HG03520 (cell line): ENCODE data around the gene KCNJ4.

ENCODE experiments used
- ATAC-seq: cut with Tn5 transposase; IDR thresholded peaks from one replicate; pipeline ENCODE4 v1.9.1; 2021; ENCODE audit warnings: mild to moderate bottlenecking, moderate library complexity; ENCODE audit not compliant: unreplicated experiment

The KCNJ4 gene

GRCh38 chr22:38454353-38455075 is 485 bp downstream of the KCNJ4 start:
- ATAC-seq: no peak

DNA sequence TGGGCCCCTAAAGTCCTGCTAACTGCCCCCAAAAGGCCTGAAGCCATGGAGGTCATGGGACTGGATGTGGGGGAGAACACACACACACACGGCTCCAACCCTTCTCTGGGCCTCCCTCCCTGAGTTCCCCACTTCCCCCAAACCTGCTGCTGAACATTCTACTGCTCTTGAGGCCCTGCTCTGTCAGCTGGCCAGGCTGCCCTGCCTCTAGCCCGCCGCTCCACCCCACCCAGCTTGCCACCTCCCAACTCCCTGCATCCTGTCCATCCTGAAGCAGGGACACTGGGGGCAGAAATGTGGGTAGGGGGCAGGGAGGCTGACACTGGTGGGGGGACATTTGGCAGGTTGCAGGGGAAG is 1.0 kb downstream of the KCNJ4 start:
- no peak for ATAC-seq

GRCh38 chr22:38453066-38453672 is 1.8 kb downstream of the KCNJ4 start:
- ATAC-seq: no peak

DNA sequence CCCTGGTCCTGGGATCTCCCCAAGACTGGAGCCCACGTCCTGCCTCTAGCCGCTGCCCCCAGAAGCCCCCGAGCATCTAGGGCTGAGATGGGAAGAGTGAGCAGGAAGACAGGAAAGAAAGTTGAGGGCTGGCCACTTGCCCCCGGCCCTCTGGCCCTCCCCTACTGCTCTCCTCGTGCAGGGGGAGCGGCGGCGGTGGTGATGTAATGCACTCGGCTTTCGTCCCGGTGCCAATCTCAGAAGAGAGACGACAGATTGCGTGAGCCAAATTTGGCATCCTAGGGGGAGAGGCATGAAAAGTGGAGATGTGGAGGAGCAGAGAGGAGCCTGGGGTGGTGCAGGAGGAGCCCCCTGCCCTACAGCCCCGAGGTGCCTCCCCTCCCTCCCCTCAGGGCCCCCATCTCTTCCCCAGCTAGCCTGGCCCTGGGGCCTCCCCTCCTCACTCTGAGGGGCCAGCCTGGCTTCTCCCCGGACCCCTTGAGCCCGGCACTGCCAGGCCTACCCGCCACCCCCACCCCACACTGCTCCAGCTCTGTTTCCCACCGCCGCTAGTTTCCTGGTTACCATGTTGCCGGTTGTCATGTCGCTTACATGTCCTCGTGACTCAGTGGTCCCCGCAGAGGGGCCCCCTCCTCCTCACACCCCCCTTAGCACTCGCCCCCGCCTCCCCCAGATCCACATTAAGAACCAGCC is 2.5 kb downstream of the KCNJ4 start:
- no peak for ATAC-seq

DNA sequence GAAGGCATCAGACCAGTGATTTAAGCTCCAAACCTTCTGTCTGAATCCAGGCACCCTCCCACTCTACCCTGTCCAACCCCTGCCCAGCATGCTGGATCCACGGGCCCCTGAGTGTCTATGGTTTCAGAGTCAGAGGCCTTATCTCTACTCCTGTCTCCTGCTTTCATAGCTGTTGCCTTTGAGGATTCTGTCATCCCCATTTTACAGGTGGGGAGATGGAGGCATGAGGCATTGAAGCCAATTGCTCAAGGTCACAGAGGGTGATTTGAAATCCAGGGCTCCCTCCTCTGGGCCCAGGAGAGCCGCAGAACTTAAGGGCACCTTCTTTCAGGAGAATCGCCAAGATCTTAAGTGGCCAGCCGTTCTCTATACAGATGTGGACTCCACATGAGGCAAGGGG is 3.1 kb downstream of the KCNJ4 start:
- no peak for ATAC-seq

DNA sequence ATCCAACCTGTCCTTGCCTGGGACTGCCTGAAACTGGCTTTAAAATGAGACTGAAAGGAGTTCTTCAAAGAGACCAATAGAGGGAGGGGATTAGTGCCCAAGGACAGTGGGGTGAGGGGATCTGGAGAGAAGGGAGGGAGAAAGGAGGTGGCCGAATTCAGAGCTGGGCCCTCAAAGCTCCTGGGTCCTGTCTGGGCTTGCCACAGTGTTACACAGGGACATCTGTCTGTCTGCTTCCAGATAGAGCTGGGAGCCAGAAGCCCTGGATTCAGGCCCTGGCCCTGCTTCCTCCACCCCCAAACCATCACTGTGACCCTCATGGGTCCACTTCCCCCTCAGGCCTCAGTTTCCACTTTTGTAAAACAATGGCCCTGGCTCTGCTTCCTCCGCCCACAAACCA is 3.6 kb downstream of the KCNJ4 start:
- no peak for ATAC-seq

DNA sequence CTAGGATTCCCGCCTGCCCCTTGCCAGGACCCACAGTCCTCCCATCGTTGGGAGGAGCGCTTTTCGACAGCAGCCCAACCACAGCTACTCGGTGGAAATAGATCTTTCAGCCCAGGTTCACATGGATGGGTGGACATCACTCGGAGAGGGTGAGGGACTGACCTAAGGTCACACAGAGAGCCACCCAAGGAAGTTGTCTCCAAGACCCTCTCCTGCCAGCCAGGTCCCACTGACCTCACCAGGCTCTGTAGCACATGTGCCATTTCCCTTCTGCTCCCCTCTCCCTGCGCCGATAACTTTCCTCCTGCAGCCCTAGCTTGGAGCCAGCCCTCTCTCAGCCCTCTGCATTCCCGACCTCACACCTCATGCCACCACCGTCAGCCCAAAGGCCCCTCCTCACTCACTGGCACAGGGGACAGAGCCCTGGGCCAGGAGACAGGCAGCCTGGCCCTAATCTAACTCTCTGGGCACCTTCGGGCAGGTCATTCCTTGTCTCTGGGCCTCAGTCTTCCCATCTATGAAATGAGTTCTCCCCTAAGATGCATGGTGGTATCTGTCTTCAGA is 4.7 kb downstream of the KCNJ4 start:
- no peak for ATAC-seq

DNA sequence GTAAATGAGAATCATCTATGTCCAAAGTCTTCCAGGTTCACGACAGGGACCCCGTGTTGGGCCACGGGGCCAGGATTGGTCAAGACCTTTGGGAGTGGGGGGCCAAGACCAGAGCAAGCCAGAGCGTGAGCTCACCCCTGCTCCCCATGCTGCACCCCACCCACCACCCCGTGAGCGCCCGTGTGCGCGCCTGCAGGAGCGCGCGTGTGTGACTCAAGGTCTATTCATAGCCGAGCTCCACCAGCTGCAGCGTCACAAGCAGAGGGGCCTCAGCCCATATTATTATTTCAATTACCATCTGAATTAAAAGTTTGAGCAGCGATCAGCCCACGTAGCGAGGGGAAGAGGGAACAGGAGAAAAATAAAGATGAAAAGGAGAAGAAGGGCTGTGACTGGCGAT is 5.2 kb downstream of the KCNJ4 start:
- no peak for ATAC-seq

DNA sequence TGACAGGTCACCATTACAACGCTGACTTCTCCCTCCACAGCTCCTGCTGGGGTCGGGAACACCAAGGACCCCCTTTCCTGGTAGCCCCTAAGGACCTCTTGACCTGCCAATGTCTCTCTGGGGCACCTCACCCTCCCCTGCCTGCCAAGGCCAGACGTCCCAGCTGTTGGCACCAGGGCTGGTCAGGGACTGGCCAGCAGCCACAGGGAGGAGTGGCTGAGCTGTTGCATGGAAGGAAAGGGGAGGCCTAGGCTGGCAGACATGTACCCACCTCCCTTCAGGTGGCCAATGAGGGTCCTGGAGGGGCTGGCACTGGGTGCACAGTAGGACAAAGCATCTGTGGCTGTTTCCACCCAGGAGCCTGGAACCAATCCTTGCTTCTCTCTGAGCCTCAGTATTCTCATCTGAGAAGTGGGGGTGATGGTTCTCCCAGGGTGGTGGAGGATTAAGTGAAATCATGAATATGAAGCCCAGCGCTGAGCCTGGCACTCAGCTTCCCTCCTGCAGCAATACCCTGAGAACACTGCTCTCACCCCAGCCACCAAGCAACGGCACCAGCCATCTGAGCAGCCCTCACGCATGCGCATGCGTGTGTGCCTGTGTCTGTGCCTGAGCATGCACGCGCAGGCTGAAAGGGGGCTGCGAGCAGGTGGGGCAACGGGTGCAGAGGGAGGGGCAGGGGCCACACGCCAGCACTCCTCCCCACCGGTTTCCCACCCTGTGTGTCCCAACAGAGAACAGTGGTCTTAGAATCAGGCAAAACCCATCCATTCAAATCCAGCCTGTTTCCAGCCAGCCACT is 5.9 kb downstream of the KCNJ4 start:
- ATAC-seq: no peak

DNA sequence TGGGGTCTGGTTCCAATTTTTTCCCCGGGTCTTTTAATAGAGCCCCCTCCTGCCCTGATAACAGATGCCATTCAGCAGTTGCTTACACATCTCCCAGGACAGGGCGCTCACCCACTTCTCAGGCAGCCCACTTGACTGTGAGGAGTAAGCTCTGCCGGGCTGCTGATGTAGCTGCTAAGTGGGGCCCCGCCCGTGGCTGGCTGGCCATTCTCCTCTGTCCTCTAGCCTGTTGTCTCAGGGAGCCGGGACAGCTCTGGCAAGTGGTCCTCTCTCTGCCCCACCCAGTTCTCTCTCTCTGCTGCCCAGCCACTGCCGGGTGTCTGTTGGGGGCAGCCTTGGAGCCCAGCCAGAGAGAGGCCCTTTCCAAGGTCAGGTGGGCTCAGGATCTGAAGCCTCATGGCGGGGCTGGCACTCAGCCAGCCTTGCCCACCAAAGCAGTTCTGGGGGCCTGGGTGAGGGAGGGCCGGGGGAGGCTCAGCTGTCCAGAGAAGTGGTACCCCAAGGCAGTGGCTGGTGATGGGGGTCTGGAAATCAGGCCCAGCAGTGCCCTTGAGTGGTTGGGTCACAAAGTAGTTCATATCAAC is 8.9 kb downstream of the KCNJ4 start:
- no peak for ATAC-seq

GRCh38 chr22:38444783-38445182 is 10.2 kb downstream of the KCNJ4 start:
- ATAC-seq: no peak

- ATAC-seq: no peak
Observed at GRCh38 chr22:38443628-38444521, 11.1 kb downstream of the KCNJ4 start.

DNA sequence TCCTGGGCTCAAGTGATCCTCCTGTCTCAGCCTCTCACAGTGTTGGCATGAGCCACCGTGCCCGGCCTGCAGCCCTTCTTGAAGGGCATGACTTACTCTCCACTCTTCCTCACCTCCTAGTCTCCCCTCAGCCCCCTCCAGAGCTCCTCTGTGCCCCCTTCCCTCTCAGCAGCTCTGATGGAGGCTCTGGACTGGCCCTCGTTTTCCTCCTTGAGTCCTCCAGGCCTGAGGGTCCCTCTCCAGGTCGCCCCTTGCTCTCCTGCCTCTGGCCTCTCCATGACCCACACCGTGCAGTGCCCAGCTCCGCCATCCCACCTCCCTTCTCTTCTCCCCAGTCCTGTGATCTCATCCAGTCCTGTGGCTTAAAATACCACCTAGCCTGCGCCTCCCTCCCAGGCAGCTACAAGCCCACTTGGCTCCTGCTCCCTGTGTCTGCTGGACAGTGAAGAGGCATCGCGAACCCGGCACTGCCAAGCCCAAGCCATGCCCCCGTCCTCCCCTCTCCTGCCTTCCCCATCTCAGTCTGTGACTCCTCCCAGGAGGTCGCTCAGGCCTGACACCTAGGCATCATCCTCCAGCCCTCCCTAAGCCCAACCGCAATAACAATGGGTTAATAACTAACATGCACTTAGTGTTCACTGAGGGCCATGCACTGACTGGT is 11.9 kb downstream of the KCNJ4 start:
- no peak for ATAC-seq

DNA sequence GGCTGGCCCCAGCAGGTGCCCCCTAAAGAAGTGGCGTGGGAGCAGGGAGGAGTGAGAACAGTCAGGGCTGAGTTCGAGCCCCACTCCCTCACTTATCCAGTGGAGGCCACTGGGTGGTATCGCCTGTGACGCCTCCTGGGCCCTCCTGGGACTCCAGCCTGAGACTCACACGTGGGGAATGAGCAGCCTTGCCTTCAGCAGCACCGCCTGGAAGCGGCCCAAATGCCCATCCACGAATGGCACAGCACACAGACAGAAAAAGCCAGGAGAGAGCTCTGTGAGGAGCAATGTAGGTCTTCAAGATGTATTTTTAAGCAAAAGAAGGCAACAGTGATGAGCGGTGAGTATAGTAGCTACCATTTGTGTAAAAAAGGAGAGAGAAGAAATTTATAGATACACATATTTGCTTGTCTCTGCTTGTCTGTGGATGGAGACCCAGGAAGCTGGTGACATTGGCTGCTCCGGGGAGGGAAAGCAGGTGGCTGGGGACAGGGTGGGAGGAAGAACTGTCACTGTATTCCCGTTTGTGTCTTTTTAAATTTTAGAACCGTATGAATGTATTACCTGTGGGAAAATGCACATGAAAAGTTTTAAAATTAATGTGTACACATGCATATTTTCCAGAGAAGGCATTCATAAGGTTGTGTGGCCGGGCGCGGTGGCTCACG is 13.2 kb downstream of the KCNJ4 start:
- no peak for ATAC-seq

- no peak for ATAC-seq
Observed at GRCh38 chr22:38440747-38441350, 14.2 kb downstream of the KCNJ4 start.

DNA sequence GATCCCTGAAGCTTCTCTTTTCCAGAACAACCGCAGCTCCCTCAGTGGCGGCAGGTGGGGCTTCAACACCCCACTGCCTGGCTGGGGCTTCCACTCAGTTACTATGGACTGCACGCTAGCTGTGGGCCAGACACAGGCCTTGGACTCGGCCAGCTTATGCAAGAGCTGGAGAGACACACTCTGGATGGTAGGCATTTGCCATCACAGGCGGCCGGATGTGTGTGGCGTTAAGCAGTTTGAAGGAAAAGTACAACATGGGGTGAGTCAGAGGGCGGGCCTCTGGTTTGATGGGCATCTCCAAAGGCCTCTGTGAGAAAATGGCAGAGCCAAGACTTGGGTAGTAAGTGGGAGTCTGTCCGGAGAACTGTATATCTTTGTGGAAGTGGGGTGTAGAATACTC is 17.6 kb downstream of the KCNJ4 start:
- ATAC-seq: no peak

DNA sequence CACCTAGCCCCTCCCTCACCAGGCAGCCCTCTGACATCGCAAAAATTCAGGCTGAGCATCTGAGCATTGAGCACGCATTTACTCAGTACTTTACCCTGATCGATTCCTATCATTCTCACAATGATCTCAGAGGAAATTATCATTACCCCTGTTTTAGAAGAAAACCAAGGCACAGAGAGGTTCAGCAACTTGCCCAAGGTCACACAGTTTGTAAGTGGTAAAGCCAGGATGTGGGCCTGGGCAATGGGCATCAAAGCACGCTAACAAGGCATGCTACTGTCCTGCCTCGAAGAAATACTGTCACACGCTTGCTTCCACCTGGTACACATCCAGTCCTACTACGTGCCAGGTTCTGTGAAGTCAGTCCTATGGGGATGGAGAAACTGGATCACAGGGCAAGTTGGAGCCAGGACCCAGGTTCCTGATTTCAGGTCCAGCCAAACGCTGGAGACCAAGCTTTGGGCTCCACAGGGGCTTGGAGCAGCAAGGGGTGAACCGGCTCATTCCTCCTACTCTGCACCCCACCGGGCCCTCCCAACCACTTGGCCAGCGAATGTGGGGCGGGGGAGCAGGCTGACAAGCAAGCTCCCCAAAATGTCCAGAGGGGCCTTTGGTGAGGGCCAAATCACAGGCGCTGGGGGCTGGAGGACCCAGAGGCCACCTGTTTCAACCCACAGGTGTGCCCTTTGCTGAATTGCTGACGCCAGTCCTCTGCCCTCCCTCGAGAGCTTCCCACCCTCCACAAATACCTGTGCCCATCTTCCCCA is 18.2 kb downstream of the KCNJ4 start:
- ATAC-seq: no peak

GRCh38 chr22:38435965-38436364 is 19.0 kb downstream of the KCNJ4 start:
- ATAC-seq: no peak
